Type B pancreatic cell (in vitro differentiated cells): ENCODE results near the gene GRIK4. TPM values are rescaled to one million over a fixed set of nuclear protein-coding genes. Genes with fewer than 3 reads are reported as not detected.

Source experiments
- DNase-seq: peaks from one replicate; pipeline ENCODE4 v3.0.0; 2021; ENCODE audit warnings: mixed read lengths; ENCODE audit not compliant: unreplicated experiment; ENCODE audit errors: extremely low spot score
- H3K27ac Mint-ChIP-seq: 2 replicates; pipeline ENCODE4 v1.8.0; 2021; ENCODE audit warnings: mild to moderate bottlenecking, mixed read lengths
- H3K27me3 Mint-ChIP-seq: 2 replicates; pipeline ENCODE4 v1.8.0; 2021; ENCODE audit warnings: mixed read lengths
- H3K36me3 Mint-ChIP-seq: 2 replicates; pipeline ENCODE4 v1.8.0; 2021; ENCODE audit warnings: mixed read lengths
- H3K4me1 Mint-ChIP-seq: one replicate; pipeline ENCODE4 v1.8.0; 2021; ENCODE audit warnings: mixed read lengths; ENCODE audit not compliant: unreplicated experiment
- H3K4me3 Mint-ChIP-seq: 2 replicates; pipeline ENCODE4 v1.8.0; 2021; ENCODE audit warnings: mild to moderate bottlenecking, mixed read lengths
- H3K9me3 Mint-ChIP-seq: 2 replicates; pipeline ENCODE4 v1.8.0; 2021; ENCODE audit warnings: mixed read lengths
- CTCF ChIP-seq: fragments of 200-600 bp; sonication (generic); conservative IDR thresholded peaks from 2 replicates; pipeline ENCODE4 v1.5.0; 2021; ENCODE audit warnings: antibody characterized with exemption, mild to moderate bottlenecking
- total RNA-seq: library from RNA; stranded (reverse); gene quantifications from 2 replicates; pipeline ENCODE4 v1.2.1, GENCODE V29; 2021; ENCODE audit warnings: low replicate concordance

The GRIK4 gene
- total RNA-seq, 1 donor from 2014 or later = 0.72 TPM

- DNase-seq = no peak
- Mint-ChIP-seq H3K4me3 (no peak overlapping the region), H3K27me3 (peaks cover 25% of the 10 kb centered on the region), H3K4me1 (peaks cover 4% of the 10 kb centered on the region), H3K9me3 (peaks cover 3% of the 10 kb centered on the region), H3K36me3 (no peaks in the 10 kb centered on the region), H3K27ac (no peak overlapping the region)
- no peak for TF ChIP-seq CTCF
Observed at GRCh38 chr11:120778685-120779490, 267.3 kb downstream of the GRIK4 start.

- Mint-ChIP-seq H3K36me3 (no peaks in the 10 kb centered on the region), H3K27me3 (peaks cover 28% of the 10 kb centered on the region), H3K9me3 (no peaks in the 10 kb centered on the region), H3K4me1 (peaks cover 4% of the 10 kb centered on the region), H3K27ac (no peak overlapping the region), H3K4me3 (no peak overlapping the region)
- no peak for DNase-seq
- no peak for TF ChIP-seq CTCF
Observed at GRCh38 chr11:120780239-120780638, 268.7 kb downstream of the GRIK4 start.

- DNase-seq = no peak
- H3K27me3 Mint-ChIP-seq = peaks cover 39% of the 10 kb centered on the region
- no peaks in the 10 kb centered on the region for H3K9me3 Mint-ChIP-seq
- peaks cover 4% of the 10 kb centered on the region for H3K4me1 Mint-ChIP-seq
- no peaks in the 10 kb centered on the region for H3K36me3 Mint-ChIP-seq
- TF ChIP-seq CTCF = no peak
- no peak overlapping the region for H3K27ac Mint-ChIP-seq
- H3K4me3 Mint-ChIP-seq = no peak overlapping the region
Observed at GRCh38 chr11:120781486-120782120, 270.1 kb downstream of the GRIK4 start.

- no peak overlapping the region for H3K27ac Mint-ChIP-seq
- peaks cover 36% of the 10 kb centered on the region for H3K27me3 Mint-ChIP-seq
- peaks cover 4% of the 10 kb centered on the region for H3K4me1 Mint-ChIP-seq
- TF ChIP-seq CTCF = no peak
- H3K36me3 Mint-ChIP-seq = no peaks in the 10 kb centered on the region
- H3K4me3 Mint-ChIP-seq = no peak overlapping the region
- DNase-seq = no peak
- H3K9me3 Mint-ChIP-seq = no peaks in the 10 kb centered on the region
Observed at GRCh38 chr11:120784566-120785251, 273.2 kb downstream of the GRIK4 start.

- no peak overlapping the region for H3K27ac Mint-ChIP-seq
- H3K36me3 Mint-ChIP-seq = no peaks in the 10 kb centered on the region
- no peak for TF ChIP-seq CTCF
- no peaks in the 10 kb centered on the region for H3K9me3 Mint-ChIP-seq
- H3K4me1 Mint-ChIP-seq = peaks cover 4% of the 10 kb centered on the region
- DNase-seq = no peak
- H3K4me3 Mint-ChIP-seq = no peak overlapping the region
- H3K27me3 Mint-ChIP-seq = peaks cover 36% of the 10 kb centered on the region
Observed at GRCh38 chr11:120785576-120785975, 274.0 kb downstream of the GRIK4 start.
